Neural cell (in vitro differentiated cells): ENCODE data around the gene EIF4G3. TPM values are rescaled to one million over a fixed set of nuclear protein-coding genes. Genes with fewer than 3 reads are reported as not detected.

Experiments
- H2AFZ ChIP-seq: fragments of 200-600, 300-800 bp; sonication (generic), shearing (Covaris generic); 2 replicates; pipeline ENCODE4 v1.6.0; 2014; ENCODE audit warnings: low read depth, mild to moderate bottlenecking, antibody characterized with exemption, low read length, moderate library complexity
- H3F3A ChIP-seq: fragments of 200-600 bp; shearing (Covaris generic); 2 replicates; pipeline ENCODE4 v1.6.1; 2016; ENCODE audit warnings: mild to moderate bottlenecking, moderate library complexity, mixed read lengths, antibody characterized with exemption, low read length; ENCODE audit not compliant: insufficient read depth, poor library complexity, severe bottlenecking
- H3K27ac ChIP-seq: fragments of 200-600, 300-800 bp; sonication (generic), shearing (Covaris generic); 2 replicates; pipeline ENCODE4 v1.5.1; 2014; ENCODE audit warnings: mild to moderate bottlenecking, low read length, moderate library complexity
- H3K27me3 ChIP-seq: fragments of 300-800, 200-600 bp; sonication (generic), shearing (Covaris generic); 2 replicates; pipeline ENCODE4 v1.6.0; 2014; ENCODE audit warnings: mild to moderate bottlenecking, low read depth, low read length, moderate library complexity; ENCODE audit not compliant: insufficient read depth
- H3K36me3 ChIP-seq: fragments of 300-800, 200-600 bp; sonication (generic), shearing (Covaris generic); 2 replicates; pipeline ENCODE4 v1.5.1; 2014; ENCODE audit warnings: mild to moderate bottlenecking, antibody characterized with exemption, low read length, moderate library complexity; ENCODE audit not compliant: insufficient read depth
- H3K4me2 ChIP-seq: fragments of 300-800, 200-600 bp; sonication (generic), shearing (Covaris generic); 2 replicates; pipeline ENCODE4 v1.6.0; 2014; ENCODE audit warnings: mild to moderate bottlenecking, low read length
- H3K4me3 ChIP-seq: fragments of 300-800, 200-600 bp; sonication (generic), shearing (Covaris generic); 2 replicates; pipeline ENCODE4 v1.5.1; 2014; ENCODE audit warnings: mild to moderate bottlenecking, low read length, moderate library complexity
- H3K79me2 ChIP-seq: fragments of 200-600 bp; shearing (Covaris generic); replicated peaks from 2 replicates; pipeline ENCODE4 v1.6.0; 2014; ENCODE audit warnings: mild to moderate bottlenecking, low read length, moderate library complexity; ENCODE audit not compliant: insufficient read depth
- H3K9ac ChIP-seq: fragments of 300-800, 200-600 bp; sonication (generic), shearing (Covaris generic); 2 replicates; pipeline ENCODE4 v1.6.1; 2016; ENCODE audit warnings: mild to moderate bottlenecking, low read length, mixed read lengths
- H3K9me2 ChIP-seq: fragments of 200-600 bp; shearing (Covaris generic); 2 replicates; pipeline ENCODE4 v1.6.1; 2016; ENCODE audit warnings: mild to moderate bottlenecking, low read length, mixed read lengths; ENCODE audit not compliant: insufficient read depth
- H3K9me3 ChIP-seq: fragments of 200-600, 300-800 bp; sonication (generic), shearing (Covaris generic); 2 replicates; pipeline ENCODE4 v1.6.1; 2016; ENCODE audit warnings: mild to moderate bottlenecking, mixed run types, low read length, moderate library complexity, mixed read lengths
- H4K20me1 ChIP-seq: fragments of 200-600 bp; shearing (Covaris generic); 2 replicates; pipeline ENCODE4 v1.6.1; 2016; ENCODE audit warnings: mild to moderate bottlenecking, mixed run types; ENCODE audit not compliant: insufficient read depth
- EP300 ChIP-seq: fragments of 450-650 bp; conservative IDR thresholded peaks from 2 replicates; pipeline ENCODE4 v1.6.1; 2014; ENCODE audit warnings: antibody characterized with exemption, mild to moderate bottlenecking, moderate library complexity; ENCODE audit not compliant: poor library complexity, severe bottlenecking
- EZH2 ChIP-seq: fragments of 200-600, 300-800 bp; shearing (Covaris generic), sonication (generic); IDR thresholded peaks from 2 replicates; pipeline ENCODE4 v1.6.1; 2014; ENCODE audit warnings: antibody characterized with exemption, low read length, borderline replicate concordance, mild to moderate bottlenecking; ENCODE audit not compliant: insufficient read depth, poor library complexity, severe bottlenecking
- MXI1 ChIP-seq: fragments of 450-650 bp; conservative IDR thresholded peaks from 2 replicates; pipeline ENCODE4 v1.6.1; 2014; ENCODE audit warnings: antibody characterized with exemption, mild to moderate bottlenecking; ENCODE audit not compliant: poor library complexity, severe bottlenecking
- POLR2AphosphoS5 ChIP-seq: IDR thresholded peaks from 2 replicates; pipeline ENCODE4 v1.6.1; 2012
- RAD21 ChIP-seq: fragments of 450-650 bp; conservative IDR thresholded peaks from 2 replicates; pipeline ENCODE4 v1.6.1; 2014; ENCODE audit warnings: antibody characterized with exemption, mild to moderate bottlenecking, moderate library complexity
- SMC3 ChIP-seq: fragments of 450-650 bp; conservative IDR thresholded peaks from 2 replicates; pipeline ENCODE4 v1.6.1; 2014; ENCODE audit warnings: antibody characterized with exemption, mild to moderate bottlenecking, moderate library complexity; ENCODE audit not compliant: poor library complexity
- TAF1 ChIP-seq: IDR thresholded peaks from 2 replicates; pipeline ENCODE4 v1.6.1; 2012; ENCODE audit warnings: low read depth
- polyA plus RNA-seq: library from polyadenylated mRNA; depleted of rRNA; stranded (reverse); fragments of >200 nt; gene quantifications from 2 replicates; pipeline ENCODE4 v1.2.3, GENCODE V29; 2014
- TF ChIP-seq, protein P1 (sequence below): fragments of 450-650 bp; IDR thresholded peaks from 2 replicates; pipeline ENCODE4 v1.5.1; 2014; ENCODE audit warnings: antibody characterized with exemption, mild to moderate bottlenecking, moderate library complexity; ENCODE audit not compliant: poor library complexity, severe bottlenecking
- TF ChIP-seq, protein P2 (sequence below): IDR thresholded peaks from 2 replicates; pipeline ENCODE4 v1.6.1; 2012; ENCODE audit warnings: borderline replicate concordance

The EIF4G3 gene
- polyA plus RNA-seq, 1 donor from 2014 or later: 56.9 TPM

DNA sequence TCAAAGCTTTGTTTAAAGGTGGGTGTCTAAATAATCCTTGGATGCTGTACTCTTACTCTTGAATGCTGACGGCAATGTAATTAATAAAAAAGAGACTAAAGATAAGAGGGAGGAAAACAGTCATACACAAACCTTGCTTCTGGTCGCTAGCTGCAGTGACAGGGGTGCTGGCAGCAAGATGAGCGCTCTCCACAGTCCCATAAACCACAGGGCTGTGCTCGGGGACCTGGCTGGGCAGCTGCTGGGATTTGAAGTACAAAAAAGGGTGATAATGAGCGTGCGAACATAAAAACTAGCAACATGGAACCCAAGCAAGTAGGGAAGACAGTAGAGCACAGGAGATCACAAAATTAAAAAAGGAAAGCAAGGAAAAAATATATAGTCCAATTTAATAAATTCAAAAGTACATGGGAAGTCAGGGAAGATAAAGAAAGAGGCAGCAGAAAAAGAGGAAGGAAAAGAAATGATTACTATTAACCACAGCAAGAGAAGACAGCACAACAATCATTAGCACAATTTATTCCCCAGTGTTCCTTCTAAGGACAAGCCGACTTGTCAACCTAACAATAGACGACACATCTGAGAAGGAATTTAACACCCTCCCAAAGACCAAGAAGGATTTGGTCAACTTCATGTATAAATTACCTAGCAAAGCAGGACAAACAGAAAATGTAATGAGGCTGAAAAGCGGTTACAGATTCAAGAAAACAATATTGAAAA lies 226.7 kb downstream of the EIF4G3 start:
- Histone ChIP-seq H3K27me3 (no peaks in the 10 kb centered on the region), H4K20me1 (no peaks in the 10 kb centered on the region), H3K4me2 (no peak overlapping the region), H3K9me3 (no peaks in the 10 kb centered on the region), H3K27ac (no peak overlapping the region), H3K79me2 (no peaks in the 10 kb centered on the region), H3K36me3 (peaks cover 3% of the 10 kb centered on the region), H3K9ac (no peak overlapping the region), H2AFZ (no peak overlapping the region), H3K9me2 (no peaks in the 10 kb centered on the region), H3F3A (no peaks in the 10 kb centered on the region), H3K4me3 (no peak overlapping the region)
- TF ChIP-seq RAD21: no peak
- TF ChIP-seq POLR2AphosphoS5: no peak
- TF ChIP-seq, protein P1, sequence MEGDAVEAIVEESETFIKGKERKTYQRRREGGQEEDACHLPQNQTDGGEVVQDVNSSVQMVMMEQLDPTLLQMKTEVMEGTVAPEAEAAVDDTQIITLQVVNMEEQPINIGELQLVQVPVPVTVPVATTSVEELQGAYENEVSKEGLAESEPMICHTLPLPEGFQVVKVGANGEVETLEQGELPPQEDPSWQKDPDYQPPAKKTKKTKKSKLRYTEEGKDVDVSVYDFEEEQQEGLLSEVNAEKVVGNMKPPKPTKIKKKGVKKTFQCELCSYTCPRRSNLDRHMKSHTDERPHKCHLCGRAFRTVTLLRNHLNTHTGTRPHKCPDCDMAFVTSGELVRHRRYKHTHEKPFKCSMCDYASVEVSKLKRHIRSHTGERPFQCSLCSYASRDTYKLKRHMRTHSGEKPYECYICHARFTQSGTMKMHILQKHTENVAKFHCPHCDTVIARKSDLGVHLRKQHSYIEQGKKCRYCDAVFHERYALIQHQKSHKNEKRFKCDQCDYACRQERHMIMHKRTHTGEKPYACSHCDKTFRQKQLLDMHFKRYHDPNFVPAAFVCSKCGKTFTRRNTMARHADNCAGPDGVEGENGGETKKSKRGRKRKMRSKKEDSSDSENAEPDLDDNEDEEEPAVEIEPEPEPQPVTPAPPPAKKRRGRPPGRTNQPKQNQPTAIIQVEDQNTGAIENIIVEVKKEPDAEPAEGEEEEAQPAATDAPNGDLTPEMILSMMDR: no peak
- no peak for TF ChIP-seq EP300
- TF ChIP-seq, protein P2, sequence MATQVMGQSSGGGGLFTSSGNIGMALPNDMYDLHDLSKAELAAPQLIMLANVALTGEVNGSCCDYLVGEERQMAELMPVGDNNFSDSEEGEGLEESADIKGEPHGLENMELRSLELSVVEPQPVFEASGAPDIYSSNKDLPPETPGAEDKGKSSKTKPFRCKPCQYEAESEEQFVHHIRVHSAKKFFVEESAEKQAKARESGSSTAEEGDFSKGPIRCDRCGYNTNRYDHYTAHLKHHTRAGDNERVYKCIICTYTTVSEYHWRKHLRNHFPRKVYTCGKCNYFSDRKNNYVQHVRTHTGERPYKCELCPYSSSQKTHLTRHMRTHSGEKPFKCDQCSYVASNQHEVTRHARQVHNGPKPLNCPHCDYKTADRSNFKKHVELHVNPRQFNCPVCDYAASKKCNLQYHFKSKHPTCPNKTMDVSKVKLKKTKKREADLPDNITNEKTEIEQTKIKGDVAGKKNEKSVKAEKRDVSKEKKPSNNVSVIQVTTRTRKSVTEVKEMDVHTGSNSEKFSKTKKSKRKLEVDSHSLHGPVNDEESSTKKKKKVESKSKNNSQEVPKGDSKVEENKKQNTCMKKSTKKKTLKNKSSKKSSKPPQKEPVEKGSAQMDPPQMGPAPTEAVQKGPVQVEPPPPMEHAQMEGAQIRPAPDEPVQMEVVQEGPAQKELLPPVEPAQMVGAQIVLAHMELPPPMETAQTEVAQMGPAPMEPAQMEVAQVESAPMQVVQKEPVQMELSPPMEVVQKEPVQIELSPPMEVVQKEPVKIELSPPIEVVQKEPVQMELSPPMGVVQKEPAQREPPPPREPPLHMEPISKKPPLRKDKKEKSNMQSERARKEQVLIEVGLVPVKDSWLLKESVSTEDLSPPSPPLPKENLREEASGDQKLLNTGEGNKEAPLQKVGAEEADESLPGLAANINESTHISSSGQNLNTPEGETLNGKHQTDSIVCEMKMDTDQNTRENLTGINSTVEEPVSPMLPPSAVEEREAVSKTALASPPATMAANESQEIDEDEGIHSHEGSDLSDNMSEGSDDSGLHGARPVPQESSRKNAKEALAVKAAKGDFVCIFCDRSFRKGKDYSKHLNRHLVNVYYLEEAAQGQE: no peak
- TF ChIP-seq EZH2: no peak
- TF ChIP-seq MXI1: no peak
- TF ChIP-seq TAF1: no peak
- TF ChIP-seq SMC3: no peak

DNA sequence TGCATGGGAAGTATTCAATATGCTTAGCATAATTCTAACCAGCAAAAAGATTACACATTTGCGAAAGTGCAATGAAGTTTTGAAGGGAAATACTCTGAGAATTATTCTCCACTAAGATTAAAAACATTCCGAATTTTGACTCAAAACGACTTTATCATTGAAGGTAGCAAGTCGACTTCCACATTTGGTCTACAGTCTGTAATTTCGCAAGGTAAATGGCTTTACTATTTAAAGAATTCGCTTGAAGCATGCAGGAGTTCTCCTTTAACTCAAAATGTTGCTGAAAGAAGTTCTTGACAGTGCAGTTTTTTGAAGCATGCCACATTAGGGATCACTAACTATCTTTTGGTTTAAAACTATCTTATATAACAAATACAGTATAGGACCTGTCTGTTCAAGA lies 228.6 kb downstream of the EIF4G3 start:
- Histone ChIP-seq H3K9ac (no peak overlapping the region), H2AFZ (no peak overlapping the region), H3K4me3 (no peak overlapping the region), H3K36me3 (no peaks in the 10 kb centered on the region), H3K9me2 (no peaks in the 10 kb centered on the region), H3F3A (no peaks in the 10 kb centered on the region), H4K20me1 (no peaks in the 10 kb centered on the region), H3K79me2 (no peaks in the 10 kb centered on the region), H3K4me2 (no peak overlapping the region), H3K27me3 (no peaks in the 10 kb centered on the region), H3K27ac (no peak overlapping the region), H3K9me3 (no peaks in the 10 kb centered on the region)
- TF ChIP-seq, protein P2: no peak
- no peak for TF ChIP-seq TAF1
- TF ChIP-seq EP300: no peak
- no peak for TF ChIP-seq SMC3
- TF ChIP-seq MXI1: no peak
- TF ChIP-seq, protein P1: no peak
- no peak for TF ChIP-seq EZH2
- no peak for TF ChIP-seq RAD21
- TF ChIP-seq POLR2AphosphoS5: no peak
